ENCODE measurements around the gene FABP6.

The FABP6 gene

DNA sequence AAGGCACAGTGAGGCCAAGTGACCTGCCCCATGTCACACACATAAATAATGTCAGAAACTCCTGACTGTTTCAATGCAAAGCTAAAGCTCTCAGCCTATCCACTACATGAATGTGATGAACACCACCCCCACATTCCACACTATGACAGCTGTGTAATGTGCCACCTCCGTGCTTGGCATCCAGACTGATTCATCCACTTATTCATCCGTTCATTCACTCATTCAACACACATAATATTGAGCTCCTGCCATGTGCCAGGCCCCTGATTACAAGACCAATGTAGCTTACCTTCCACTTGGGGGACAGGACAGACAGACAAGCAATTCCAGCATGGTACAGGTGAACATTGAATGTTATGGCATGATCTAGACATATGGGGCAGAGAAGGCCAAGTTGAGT, 46.2 kb upstream of the FABP6 start:
- TF ChIP-seq BACH2 (CRISPR knock-in tag; IDR thresholded peaks at IDR 0.05; ENCODE audit: borderline replicate concordance) (no peak), ARNTL (CRISPR knock-in tag; IDR thresholded peaks at IDR 0.05; ENCODE audit: borderline replicate concordance, low read depth) (no peak), GLIS3 (CRISPR knock-in tag; IDR thresholded peaks at IDR 0.05) (no peak), TSHZ2 (CRISPR knock-in tag; IDR thresholded peaks at IDR 0.05) (no peak), ZFP3 (CRISPR knock-in tag; IDR thresholded peaks at IDR 0.05) (no peak), ISL1 (CRISPR knock-in tag; IDR thresholded peaks at IDR 0.05) (no peak), TCF4 (CRISPR knock-in tag; IDR thresholded peaks at IDR 0.05; ENCODE audit: borderline replicate concordance) (no peak), ZFP30 (CRISPR knock-in tag; IDR thresholded peaks at IDR 0.05) (no peak), ESRRG (CRISPR knock-in tag; IDR thresholded peaks at IDR 0.05) (no peak), RARB (CRISPR knock-in tag; IDR thresholded peaks at IDR 0.05) (no peak)
- TF ChIP-seq, protein P1, sequence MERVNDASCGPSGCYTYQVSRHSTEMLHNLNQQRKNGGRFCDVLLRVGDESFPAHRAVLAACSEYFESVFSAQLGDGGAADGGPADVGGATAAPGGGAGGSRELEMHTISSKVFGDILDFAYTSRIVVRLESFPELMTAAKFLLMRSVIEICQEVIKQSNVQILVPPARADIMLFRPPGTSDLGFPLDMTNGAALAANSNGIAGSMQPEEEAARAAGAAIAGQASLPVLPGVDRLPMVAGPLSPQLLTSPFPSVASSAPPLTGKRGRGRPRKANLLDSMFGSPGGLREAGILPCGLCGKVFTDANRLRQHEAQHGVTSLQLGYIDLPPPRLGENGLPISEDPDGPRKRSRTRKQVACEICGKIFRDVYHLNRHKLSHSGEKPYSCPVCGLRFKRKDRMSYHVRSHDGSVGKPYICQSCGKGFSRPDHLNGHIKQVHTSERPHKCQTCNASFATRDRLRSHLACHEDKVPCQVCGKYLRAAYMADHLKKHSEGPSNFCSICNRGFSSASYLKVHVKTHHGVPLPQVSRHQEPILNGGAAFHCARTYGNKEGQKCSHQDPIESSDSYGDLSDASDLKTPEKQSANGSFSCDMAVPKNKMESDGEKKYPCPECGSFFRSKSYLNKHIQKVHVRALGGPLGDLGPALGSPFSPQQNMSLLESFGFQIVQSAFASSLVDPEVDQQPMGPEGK (CRISPR knock-in tag; IDR thresholded peaks at IDR 0.05; ENCODE audit: borderline replicate concordance), result no peak
- peak; percentile 34; the same call in 2 of the 3 replicates for ATAC-seq

- ATAC-seq, result no peak
- TF ChIP-seq BACH2 (CRISPR knock-in tag; IDR thresholded peaks at IDR 0.05; ENCODE audit: borderline replicate concordance), result no peak
Measured at GRCh38 chr5:160185626-160186360, 43.5 kb upstream of the FABP6 start.

DNA sequence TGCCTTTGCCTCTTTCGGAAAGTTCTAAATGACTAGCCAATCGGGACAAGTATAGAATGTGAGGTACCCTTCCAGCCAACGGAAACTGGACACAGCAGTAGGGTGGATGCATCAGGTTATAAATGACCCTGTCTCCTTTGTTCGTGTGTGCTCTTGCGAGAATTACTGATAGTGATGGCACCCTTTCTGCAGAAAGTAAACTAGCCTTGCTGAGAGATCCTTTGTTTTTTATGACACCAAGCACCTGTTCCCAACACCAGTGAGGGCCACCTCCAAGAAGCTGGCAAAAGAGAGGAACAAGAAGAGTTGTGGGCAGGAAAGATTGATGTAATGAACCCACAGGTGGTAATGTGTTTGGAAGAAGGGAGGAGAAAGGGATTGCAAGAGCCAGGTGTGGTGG, 42.8 kb upstream of the FABP6 start:
- ATAC-seq, result no peak
- TF ChIP-seq ZNF8 (CRISPR knock-in tag; IDR thresholded peaks at IDR 0.05) (no peak), POU6F1 (CRISPR knock-in tag; IDR thresholded peaks at IDR 0.05; ENCODE audit: borderline replicate concordance, low read depth) (no peak), TSHZ2 (CRISPR knock-in tag; IDR thresholded peaks at IDR 0.05) (no peak), PPARA (CRISPR knock-in tag; IDR thresholded peaks at IDR 0.05; ENCODE audit: borderline replicate concordance) (no peak), GLIS3 (CRISPR knock-in tag; IDR thresholded peaks at IDR 0.05) (no peak), OSR1 (CRISPR knock-in tag; IDR thresholded peaks at IDR 0.05) (no peak), ARNTL (CRISPR knock-in tag; IDR thresholded peaks at IDR 0.05; ENCODE audit: borderline replicate concordance, low read depth) (no peak), CSDC2 (CRISPR knock-in tag; IDR thresholded peaks at IDR 0.05) (no peak), ZFP3 (CRISPR knock-in tag; IDR thresholded peaks at IDR 0.05) (no peak), ISL1 (CRISPR knock-in tag; IDR thresholded peaks at IDR 0.05) (no peak), ESRRG (CRISPR knock-in tag; IDR thresholded peaks at IDR 0.05) (no peak), ZC3H10 (CRISPR knock-in tag; IDR thresholded peaks at IDR 0.05) (no peak)
- TF ChIP-seq, protein P2, sequence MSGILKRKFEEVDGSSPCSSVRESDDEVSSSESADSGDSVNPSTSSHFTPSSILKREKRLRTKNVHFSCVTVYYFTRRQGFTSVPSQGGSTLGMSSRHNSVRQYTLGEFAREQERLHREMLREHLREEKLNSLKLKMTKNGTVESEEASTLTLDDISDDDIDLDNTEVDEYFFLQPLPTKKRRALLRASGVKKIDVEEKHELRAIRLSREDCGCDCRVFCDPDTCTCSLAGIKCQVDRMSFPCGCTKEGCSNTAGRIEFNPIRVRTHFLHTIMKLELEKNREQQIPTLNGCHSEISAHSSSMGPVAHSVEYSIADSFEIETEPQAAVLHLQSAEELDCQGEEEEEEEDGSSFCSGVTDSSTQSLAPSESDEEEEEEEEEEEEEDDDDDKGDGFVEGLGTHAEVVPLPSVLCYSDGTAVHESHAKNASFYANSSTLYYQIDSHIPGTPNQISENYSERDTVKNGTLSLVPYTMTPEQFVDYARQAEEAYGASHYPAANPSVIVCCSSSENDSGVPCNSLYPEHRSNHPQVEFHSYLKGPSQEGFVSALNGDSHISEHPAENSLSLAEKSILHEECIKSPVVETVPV (CRISPR knock-in tag; IDR thresholded peaks at IDR 0.05), result no peak

All from SK-N-SH treated with all-trans-retinoic acid at 6 μM for 48 hours (cell line).